Neural cell (in vitro differentiated cells): Measurements from ENCODE around the gene RAB40C.

ENCODE experiments used
- CTCF ChIP-seq: fragments of 450-650 bp; IDR thresholded peaks from 2 replicates; pipeline ENCODE4 v1.5.1; 2014; ENCODE audit warnings: antibody characterized with exemption, mild to moderate bottlenecking, moderate library complexity; ENCODE audit not compliant: poor library complexity, severe bottlenecking
- EZH2 ChIP-seq: fragments of 200-600, 300-800 bp; shearing (Covaris generic), sonication (generic); IDR thresholded peaks from 2 replicates; pipeline ENCODE4 v1.6.1; 2014; ENCODE audit warnings: antibody characterized with exemption, low read length, borderline replicate concordance, mild to moderate bottlenecking; ENCODE audit not compliant: insufficient read depth, poor library complexity, severe bottlenecking
- POLR2AphosphoS5 ChIP-seq: IDR thresholded peaks from 2 replicates; pipeline ENCODE4 v1.6.1; 2012

- TF ChIP-seq CTCF (no peak), POLR2AphosphoS5 (no peak), EZH2 (no peak)
Measured at GRCh38 chr16:578232-578869, 11.5 kb upstream of the RAB40C start.
